Uterus (tissue), 4 donors: ENCODE data around the gene ZCCHC7. TPM values are rescaled to one million over a fixed set of nuclear protein-coding genes. Genes with fewer than 3 reads are reported as not detected.

Source experiments
- DNase-seq, 2 donors: peaks; one replicate each; pipeline ENCODE4 v3.0.0-alpha.2; 2019 to 2020
- H3K27ac ChIP-seq, 2 donors: fragments of 200-600 bp; sonication (generic); 1 replicate in 1 of 2; 2 replicates in 1 of 2; pipeline ENCODE4 v1.5.1; 2016 to 2018
- H3K27me3 ChIP-seq, 2 donors: fragments of 200-600 bp; sonication (generic); one replicate each; pipeline ENCODE4 v1.5.1; 2018 to 2019; ENCODE audit warnings: control low read depth in 1 of 2
- H3K36me3 ChIP-seq, 2 donors: fragments of 200-600 bp; sonication (generic); one replicate each; pipeline ENCODE4 v1.5.1; 2019; ENCODE audit warnings: control low read depth in 1 of 2
- H3K4me1 ChIP-seq, 2 donors: fragments of 200-600 bp; sonication (generic); one replicate each; pipeline ENCODE4 v1.5.1; 2018 to 2019; ENCODE audit warnings: control low read depth in 1 of 2
- H3K4me3 ChIP-seq, 2 donors: fragments of 200-600 bp; sonication (generic); 1 replicate in 1 of 2; 2 replicates in 1 of 2; pipeline ENCODE4 v1.5.1; 2018 to 2019; ENCODE audit warnings: mild to moderate bottlenecking in 1 of 2
- H3K9me3 ChIP-seq, 2 donors: fragments of 200-600 bp; sonication (generic); one replicate each; pipeline ENCODE4 v1.5.1; 2019; ENCODE audit warnings: control low read depth in 1 of 2
- POLR2A ChIP-seq, 2 donors: fragments of 450-650 bp; IDR thresholded peaks; one replicate each; pipeline ENCODE4 v1.6.1; 2016; ENCODE audit warnings: antibody characterized with exemption in 2 of 2, mild to moderate bottlenecking in 1 of 2, moderate library complexity in 1 of 2
- intact Hi-C: fragments of 100-400 bp; cut with DNase I; formaldehyde crosslinking; loops from one replicate; pipeline ENCODE4 v1.15.1; 2023; ENCODE audit warnings: low total_unique reads
- total RNA-seq, 4 donors: library from RNA; depleted of rRNA in 3 of 4; stranded (reverse); fragments of >200 nt in 3 of 4; gene quantifications; one replicate each; pipeline versions ENCODE4 v1.1.0 to v1.2.4, GENCODE V29; 2014 to 2023
- TF ChIP-seq, protein P1 (sequence below), 4 experiments: fragments of 200-600 bp in 2 of 4; fragments of 450-650 bp in 2 of 4; sonication (generic) in 2 of 4; IDR thresholded peaks; one replicate each; pipeline ENCODE4 v1.5.1; 2016 to 2019; ENCODE audit warnings: antibody characterized with exemption in 4 of 4, mild to moderate bottlenecking in 2 of 4, moderate library complexity in 1 of 4
- donor health status: DM: yes; HTN: yes; CAD: no.

ZCCHC7 gene
- total RNA-seq, 4 donors from 2014 or later: 15.6 to 37.4 (median 30.2) TPM

DNA sequence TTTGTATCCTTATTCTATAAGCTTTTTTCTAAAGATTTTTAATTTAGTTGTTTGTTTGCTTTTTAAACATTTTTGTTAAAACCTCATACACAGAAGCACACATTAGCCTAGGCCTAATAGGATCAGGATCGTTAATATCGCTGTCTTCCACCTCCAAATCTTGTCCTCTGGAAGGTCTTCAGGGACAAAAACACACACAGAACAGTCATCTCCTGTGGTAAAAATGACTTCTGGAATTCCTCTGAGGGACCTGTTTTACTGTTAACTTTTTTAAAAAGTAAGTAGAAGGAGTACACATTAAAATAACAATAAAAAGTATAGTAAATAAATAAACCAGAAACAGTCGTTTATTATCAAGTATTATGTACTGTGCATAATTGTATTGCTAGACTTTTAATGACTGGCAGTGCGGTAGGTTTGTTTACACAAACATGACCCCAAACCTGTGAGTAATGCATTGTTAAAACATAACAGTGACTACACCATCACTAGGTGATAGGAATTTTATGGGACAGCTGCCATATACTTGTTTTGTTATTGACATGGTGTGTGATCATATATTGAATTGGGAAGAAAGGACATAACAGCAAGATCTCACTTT lies 109.6 kb downstream of the ZCCHC7 start:
- Histone ChIP-seq H3K9me3 (no peaks in the 10 kb centered on the region), H3K4me1 (peaks cover 0 to 4% of the 10 kb centered on the region in 2 donors), H3K4me3 (no peak overlapping the region), H3K27me3 (no peaks in the 10 kb centered on the region), H3K27ac (no peak overlapping the region), H3K36me3 (no peaks in the 10 kb centered on the region)
- no peak for DNase-seq
- intact Hi-C loops: no loop called here
- TF ChIP-seq, protein P1, sequence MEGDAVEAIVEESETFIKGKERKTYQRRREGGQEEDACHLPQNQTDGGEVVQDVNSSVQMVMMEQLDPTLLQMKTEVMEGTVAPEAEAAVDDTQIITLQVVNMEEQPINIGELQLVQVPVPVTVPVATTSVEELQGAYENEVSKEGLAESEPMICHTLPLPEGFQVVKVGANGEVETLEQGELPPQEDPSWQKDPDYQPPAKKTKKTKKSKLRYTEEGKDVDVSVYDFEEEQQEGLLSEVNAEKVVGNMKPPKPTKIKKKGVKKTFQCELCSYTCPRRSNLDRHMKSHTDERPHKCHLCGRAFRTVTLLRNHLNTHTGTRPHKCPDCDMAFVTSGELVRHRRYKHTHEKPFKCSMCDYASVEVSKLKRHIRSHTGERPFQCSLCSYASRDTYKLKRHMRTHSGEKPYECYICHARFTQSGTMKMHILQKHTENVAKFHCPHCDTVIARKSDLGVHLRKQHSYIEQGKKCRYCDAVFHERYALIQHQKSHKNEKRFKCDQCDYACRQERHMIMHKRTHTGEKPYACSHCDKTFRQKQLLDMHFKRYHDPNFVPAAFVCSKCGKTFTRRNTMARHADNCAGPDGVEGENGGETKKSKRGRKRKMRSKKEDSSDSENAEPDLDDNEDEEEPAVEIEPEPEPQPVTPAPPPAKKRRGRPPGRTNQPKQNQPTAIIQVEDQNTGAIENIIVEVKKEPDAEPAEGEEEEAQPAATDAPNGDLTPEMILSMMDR (IDR thresholded peaks at IDR 0.05): no peak
- TF ChIP-seq POLR2A (IDR thresholded peaks at IDR 0.05): no peak

DNA sequence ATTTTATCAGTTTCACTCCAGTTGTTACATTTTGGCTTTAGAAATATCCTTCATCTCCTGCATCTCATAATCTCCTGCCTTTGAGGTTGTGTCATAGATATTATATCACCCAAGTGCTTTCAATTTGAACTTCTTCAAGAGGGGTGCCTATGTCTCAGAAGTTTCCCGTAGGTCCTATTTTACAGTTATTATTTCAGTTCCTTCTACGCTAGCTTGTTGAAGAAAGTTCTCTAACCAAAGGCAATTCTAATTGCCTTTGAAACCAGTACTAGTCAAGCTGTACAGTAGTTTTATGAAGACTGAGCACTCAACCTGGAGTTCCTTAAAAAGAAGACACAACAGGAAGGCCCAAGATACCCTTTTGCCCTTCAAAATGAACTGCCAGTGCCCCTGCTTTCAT lies 116.4 kb downstream of the ZCCHC7 start:
- no peak overlapping the region for H3K27ac ChIP-seq
- TF ChIP-seq, protein P1 (IDR thresholded peaks at IDR 0.05): no peak
- no peak for TF ChIP-seq POLR2A (IDR thresholded peaks at IDR 0.05)

DNA sequence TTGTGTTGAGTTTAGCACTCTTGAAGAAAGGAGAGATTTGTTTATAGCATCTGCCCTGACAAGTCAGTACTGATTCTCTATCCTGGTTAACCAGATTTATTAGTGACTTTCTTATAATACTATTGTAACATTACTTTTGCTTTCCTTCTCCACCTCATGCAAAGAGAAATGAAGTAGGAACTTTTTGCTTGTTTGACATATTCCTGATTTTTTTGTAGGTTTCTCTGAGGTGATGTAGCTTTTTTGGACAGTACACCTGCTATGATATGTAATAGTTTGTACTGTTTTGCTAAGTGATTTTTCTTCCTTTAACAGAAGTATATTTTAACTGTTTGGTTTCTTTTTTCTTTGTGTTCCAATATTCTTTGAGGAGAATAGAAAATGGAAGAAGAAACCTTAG lies 117.7 kb downstream of the ZCCHC7 start:
- DNase-seq: no peak
- H3K4me3 ChIP-seq: no peak overlapping the region
- no peak for TF ChIP-seq POLR2A (IDR thresholded peaks at IDR 0.05)
- TF ChIP-seq, protein P1 (IDR thresholded peaks at IDR 0.05): no peak
- no peaks in the 10 kb centered on the region for H3K36me3 ChIP-seq
- H3K27ac ChIP-seq: no peak overlapping the region
- H3K4me1 ChIP-seq: no peaks in the 10 kb centered on the region
- H3K27me3 ChIP-seq: no peaks in the 10 kb centered on the region
- intact Hi-C loops: no loop called here
- no peaks in the 10 kb centered on the region for H3K9me3 ChIP-seq

More for the DNA sequence above, 116.4 kb downstream of the ZCCHC7 start:
- no peaks in the 10 kb centered on the region for H3K4me1 ChIP-seq
- no peak for DNase-seq
- intact Hi-C loops: no loop called here
- H3K27me3 ChIP-seq: no peaks in the 10 kb centered on the region
- no peak overlapping the region for H3K4me3 ChIP-seq
- no peaks in the 10 kb centered on the region for H3K9me3 ChIP-seq
- no peaks in the 10 kb centered on the region for H3K36me3 ChIP-seq

DNA sequence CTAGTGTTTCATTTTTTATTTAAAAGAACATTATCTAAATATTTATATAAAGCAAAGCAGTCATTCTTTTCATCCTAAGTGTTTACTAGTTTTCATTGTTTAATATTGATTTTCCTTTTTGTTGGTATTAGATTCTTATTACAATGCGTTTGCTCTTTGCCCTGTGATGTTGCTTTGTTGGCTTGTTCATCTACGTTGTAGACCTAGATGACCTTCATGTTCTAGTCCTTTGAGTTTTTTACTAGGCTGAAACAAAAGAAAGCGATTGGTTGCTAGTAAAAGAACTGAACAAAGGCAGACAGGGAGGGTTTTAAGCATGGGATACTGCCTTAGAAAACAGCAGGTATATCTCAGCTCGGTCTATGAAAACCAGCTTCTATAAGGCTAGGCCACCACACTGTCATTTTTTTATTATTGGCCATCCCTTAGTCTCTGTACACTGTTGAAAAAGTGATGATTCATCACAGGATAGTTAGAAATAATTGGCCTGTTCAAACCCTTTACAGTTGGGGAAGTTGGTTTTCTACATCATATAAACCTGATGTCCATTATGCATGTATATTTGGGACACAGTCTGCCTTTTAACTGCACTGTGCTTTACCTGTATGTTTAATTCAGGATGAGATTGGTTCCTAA lies 119.0 kb downstream of the ZCCHC7 start:
- TF ChIP-seq POLR2A (IDR thresholded peaks at IDR 0.05): no peak
- TF ChIP-seq, protein P1 (IDR thresholded peaks at IDR 0.05): no peak
- Histone ChIP-seq H3K4me3 (no peak overlapping the region), H3K27ac (no peak overlapping the region), H3K27me3 (no peaks in the 10 kb centered on the region), H3K36me3 (no peaks in the 10 kb centered on the region), H3K9me3 (no peaks in the 10 kb centered on the region), H3K4me1 (no peaks in the 10 kb centered on the region)
- no peak for DNase-seq
- intact Hi-C loops: no loop called here

DNA sequence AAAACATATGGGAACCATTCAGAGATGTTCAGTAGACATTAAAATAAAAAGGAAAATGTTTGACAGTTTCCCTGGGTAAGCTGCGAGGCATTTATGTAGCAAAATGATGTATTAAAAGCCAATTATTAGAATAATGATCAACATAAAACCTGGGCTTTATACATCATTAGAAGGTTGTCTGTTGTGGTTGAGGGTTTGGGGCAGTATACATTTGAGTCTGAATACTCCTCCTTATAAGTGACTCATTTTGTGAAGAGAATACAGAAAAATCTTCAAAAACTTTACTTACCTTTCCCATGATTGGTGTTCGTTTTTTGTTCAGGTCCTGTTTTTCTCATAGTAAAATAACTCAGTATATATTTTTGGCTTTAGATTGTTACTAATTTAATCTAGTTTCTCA lies 119.5 kb downstream of the ZCCHC7 start:
- Histone ChIP-seq H3K9me3 (no peaks in the 10 kb centered on the region), H3K27me3 (no peaks in the 10 kb centered on the region), H3K4me3 (no peak overlapping the region), H3K36me3 (no peaks in the 10 kb centered on the region), H3K27ac (no peak overlapping the region), H3K4me1 (no peaks in the 10 kb centered on the region)
- no peak for TF ChIP-seq POLR2A (IDR thresholded peaks at IDR 0.05)
- TF ChIP-seq, protein P1 (IDR thresholded peaks at IDR 0.05): no peak
- DNase-seq: no peak
- intact Hi-C loops: no loop called here
